GM21619 (cell line): ENCODE measurements around the gene ABI1.

Source experiments
- ATAC-seq: cut with Tn5 transposase; IDR thresholded peaks from one replicate; pipeline ENCODE4 v1.9.1; 2021; ENCODE audit not compliant: unreplicated experiment

ABI1 gene

DNA sequence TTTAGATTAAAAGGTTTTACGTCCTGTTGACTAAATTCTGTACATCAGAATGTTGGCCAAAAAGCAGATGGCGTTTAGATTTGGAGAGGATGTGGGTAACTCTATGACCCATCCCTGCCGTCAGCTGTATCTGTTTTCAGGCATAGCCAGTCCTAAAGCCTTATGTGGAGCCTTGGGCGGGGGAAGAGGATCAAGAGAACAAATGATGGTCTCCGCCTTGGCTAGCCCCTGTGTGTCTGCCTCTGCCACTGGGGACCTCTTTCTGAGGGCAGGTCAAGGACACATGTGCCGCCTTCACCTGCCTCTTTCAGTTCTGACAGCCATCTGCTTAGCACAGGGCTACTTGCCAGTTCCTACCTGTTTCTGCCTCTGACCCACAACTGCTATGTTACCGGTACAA, 139.2 kb downstream of the ABI1 start:
- ATAC-seq: no peak

DNA sequence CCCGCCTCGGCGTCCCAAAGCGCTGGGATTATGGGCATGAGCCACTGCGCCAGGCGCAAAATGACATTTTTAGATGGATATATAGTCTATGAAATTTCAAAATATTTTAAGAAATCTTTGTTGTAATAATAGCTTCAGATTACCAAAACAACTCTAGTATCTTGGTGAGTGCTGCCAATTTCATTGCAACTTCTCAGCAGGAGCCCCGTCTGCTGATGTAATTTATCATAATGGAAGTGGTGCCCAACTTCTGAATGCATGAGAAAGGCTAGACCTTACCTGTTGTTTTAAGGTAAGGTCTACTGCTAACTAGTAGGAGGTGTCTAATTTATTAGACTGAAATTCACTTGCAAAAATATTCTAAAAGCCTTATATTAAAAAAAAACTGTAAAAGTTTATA, 143.3 kb downstream of the ABI1 start:
- no peak for ATAC-seq

DNA sequence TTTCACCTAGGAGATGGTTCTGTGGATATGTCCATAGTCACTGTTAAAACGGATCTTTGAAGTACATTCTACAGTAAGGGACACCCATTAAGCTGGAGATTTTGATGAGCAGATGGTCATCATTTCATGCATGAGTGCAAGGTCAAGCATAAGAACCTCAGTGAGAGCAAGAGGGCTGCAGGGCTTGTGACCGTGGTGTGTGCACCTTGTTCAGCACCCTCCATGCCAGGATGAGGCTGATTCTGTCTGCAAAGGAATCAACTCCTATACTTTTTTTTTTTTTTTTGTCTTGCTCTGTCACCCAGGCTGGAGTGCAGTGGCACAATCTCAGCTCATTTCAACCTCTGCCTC, 145.6 kb downstream of the ABI1 start:
- no peak for ATAC-seq

DNA sequence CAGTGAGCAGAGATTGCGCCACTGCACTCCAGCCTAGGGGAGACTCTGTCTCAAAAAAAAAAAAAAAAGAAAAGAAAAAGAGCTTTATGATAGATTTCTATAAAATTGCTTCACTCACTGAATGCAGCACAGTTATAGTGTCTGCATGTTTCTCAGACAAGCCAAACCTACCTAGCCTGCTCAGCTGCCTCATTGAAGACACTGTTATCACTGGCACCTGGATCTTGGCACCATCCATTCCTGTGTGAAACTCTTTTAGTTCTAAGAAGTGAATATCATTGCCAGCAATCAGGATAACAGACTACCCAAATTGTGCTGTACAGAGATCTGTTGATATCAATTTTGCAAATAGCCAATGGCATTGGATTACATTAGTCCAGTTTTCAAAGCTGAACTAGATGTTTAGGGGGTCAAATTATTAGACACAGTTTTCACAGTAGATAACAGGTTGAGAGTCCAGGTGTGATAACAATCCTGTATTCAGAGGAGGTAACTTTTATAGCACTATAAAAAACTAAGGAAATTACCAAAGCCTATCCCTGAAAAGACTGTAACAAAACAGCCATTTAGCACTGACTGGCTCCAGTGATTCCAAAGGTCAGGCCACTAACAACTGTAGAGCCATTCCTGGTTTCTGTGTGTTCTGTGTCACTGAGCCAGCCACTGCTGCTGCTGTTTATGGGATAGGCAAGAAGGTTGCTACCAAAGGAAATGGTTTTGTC, 146.2 kb downstream of the ABI1 start:
- ATAC-seq: no peak

DNA sequence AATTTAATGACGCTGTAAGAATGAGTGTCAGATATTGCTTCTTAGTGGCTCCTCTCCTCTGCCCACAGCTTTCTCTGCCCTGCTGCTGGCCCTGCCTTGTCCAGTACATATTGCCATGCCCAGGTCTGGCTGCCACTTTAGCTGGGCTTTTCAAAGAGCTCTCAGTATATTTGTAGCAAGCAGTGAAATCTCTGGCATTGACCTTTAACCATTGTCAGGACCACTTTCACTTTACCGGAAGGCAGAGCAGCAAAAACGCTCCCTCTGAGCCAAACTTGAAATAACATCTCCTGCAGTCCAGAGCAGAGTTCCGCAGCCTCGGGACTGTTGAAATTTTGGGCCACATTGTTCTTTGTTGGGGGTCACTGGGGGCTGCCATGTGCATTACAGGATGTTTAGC, 149.4 kb downstream of the ABI1 start:
- ATAC-seq: no peak

DNA sequence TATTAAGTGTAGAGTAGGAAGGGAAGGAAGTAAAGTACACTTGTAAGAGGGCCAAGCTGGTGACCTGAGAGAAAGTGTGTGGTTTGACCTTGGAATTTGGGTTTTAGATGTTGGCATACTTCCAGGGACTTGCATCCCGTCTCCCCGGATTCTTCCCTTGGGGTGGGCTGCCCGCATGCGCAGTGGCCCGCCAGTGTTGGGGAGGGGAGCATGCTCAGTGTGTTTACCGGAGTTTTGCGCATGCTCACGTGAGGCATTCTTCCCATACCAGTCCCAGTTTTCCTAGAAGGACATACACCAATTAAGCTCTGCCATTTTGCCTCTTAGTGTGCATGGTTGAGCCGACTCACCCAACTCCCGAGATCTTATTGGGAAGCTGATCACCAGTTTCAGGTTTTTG, 153.8 kb downstream of the ABI1 start:
- ATAC-seq: no peak

DNA sequence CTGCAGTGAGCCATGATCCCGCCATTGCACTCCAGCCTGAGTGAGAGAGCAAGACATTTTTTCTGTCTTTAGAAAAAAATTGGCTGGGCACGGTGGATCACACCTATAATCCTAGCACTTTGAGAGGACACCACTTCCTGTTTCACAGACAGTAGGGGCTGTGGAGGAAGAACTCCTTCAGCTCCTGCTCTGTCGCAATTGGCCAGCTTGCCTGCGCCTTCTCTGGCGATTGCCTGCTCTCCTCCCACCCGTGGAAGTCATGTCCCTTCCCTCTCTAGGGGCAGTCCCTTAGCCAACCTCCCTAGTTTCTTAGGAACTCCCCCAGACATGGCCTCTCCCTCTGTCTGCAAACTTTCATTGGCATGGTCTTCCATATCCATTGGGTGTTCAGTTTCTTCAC, 154.6 kb downstream of the ABI1 start:
- ATAC-seq: no peak

DNA sequence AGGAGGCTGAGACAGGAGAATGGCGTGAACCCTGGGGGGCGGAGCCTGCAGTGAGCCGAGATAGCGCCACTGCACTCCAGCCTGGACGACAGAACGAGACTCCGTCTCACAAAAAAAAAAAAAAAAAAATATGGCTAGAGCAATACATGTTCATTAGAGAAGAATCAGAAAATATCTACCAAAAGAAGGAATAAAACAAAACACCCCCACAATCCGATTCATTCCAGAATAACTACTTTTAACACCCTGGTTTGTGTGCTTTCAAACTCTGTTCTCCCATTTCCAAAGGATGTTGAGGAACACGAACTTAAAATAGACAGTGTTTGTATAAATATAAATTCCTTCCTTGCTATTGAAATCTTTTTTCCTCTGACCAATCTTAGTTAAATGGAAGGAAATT, 156.8 kb downstream of the ABI1 start:
- no peak for ATAC-seq

DNA sequence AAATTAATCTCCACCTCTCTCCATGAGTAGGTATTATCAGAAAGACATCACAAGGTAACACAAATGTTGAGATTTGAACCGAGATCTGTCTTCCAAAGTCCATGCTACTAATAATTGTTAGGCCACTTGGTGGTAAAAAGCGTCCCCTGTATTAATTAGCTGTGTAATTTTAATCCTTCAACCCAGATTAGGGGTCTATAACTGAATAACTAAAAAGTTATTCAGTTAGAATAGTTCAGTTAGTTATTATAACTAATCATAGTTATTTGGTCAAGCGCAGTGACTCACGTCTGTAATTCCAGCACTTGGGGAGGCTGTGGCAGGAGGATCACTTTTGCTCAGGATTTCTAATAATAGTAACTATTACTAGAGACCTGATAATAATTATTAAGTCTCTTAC, 157.7 kb downstream of the ABI1 start:
- ATAC-seq: no peak

DNA sequence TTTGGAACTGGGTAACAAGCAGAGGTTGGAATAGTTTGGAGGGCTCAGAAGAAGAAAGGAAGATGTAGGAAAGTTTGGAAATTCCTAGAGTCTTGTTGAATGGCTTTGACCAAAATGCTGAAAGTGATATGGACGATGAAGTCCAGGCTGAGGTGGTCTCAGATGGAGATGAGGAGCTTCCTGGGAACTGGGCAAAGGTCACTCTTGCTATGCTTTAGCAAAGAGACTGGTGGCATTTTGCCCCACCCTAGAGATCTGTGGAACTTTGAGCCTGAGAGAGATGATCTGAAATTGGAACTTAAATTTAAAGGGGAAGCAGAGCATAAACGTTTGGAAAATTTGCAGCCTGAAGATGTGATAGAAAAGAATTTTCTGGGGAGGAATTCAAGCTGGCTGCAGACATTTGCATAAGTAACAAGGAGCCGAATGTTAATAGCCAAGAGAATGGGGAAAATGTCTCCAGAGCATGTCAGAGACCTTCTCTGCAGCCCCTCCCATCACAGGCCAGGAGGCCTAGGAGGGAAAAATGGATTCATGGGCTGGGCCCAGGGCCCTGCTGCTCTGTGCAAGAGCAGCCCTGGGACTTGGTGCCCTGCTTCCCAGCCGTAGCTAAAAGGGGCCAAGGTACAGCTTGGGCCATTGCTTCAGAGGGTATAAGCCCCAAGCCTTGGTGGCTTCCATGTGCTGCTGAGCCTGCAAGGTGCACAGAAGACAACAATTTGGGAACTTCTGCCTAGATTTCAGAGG, 159.7 kb downstream of the ABI1 start:
- ATAC-seq: no peak

DNA sequence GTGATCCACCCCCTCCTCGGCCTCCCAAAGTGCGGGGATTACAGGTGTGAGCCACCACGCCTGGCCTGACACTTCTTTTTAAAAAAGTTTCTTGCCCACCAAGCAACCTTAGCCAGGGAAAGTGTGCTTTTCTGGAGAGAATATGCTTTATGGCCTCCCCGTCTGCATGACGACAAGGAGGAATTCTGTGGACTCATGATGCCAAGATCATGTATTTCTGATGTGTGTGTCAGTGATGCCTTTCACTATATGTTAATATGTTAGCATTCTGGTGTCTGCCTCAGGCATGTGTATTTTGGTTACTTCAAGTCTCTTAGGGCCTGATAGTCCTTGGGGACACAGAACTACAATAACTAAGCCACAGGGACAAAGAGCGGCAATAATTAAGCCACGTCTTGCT, 161.1 kb downstream of the ABI1 start:
- ATAC-seq: no peak

DNA sequence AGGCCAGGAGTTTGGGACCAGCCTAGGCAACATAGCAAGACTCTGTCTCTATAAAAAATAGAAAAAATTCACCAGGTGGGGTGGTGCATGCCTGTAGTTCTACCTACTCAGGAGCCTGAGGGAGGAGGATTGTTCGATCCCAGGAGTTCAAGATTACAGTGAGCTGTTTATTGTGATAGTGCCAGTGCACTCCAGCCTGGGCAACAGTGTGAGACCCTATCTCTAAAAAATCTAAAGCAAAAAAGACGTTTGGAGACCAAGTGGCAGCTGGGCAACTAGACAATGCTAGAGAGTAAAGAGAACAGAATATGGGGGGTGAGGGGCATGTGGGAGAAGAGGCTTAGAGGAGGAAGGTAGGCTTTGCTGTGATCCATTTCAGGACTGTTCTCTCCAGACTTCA, 161.8 kb downstream of the ABI1 start:
- ATAC-seq: no peak

DNA sequence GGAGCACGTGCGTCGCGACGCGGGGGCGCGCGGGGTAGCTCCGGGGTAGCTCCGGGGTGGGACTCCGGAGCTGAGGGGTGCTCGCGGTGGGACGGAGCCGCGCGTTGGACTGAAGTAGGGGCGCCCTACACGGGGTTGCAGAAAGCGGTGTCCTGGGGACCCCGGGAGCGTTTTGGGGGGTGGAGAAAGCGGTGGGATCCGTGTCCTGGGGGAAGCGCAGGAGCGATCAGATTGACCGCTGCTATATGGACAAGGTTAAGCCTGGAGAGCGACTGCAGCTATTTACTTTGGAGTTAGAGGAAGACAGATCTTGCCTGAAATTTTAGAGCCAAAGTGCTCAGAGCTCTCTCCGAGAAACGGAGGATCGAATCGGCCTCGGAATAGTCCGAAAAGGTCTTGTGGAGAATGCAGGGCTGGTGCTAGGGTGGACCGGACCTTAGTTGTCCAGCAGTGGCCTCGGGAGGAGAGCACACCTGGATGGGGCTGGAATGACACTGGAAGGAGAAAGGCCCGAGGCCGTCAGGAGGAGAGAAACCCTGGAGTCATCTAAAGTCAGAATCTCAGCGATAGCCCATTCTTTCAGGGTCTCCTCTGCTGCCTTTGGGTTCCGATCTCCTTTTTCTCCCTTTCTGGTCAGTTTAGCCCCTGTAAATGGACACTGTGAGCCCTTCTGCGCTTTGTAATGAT, 162.7 kb downstream of the ABI1 start:
- no peak for ATAC-seq

DNA sequence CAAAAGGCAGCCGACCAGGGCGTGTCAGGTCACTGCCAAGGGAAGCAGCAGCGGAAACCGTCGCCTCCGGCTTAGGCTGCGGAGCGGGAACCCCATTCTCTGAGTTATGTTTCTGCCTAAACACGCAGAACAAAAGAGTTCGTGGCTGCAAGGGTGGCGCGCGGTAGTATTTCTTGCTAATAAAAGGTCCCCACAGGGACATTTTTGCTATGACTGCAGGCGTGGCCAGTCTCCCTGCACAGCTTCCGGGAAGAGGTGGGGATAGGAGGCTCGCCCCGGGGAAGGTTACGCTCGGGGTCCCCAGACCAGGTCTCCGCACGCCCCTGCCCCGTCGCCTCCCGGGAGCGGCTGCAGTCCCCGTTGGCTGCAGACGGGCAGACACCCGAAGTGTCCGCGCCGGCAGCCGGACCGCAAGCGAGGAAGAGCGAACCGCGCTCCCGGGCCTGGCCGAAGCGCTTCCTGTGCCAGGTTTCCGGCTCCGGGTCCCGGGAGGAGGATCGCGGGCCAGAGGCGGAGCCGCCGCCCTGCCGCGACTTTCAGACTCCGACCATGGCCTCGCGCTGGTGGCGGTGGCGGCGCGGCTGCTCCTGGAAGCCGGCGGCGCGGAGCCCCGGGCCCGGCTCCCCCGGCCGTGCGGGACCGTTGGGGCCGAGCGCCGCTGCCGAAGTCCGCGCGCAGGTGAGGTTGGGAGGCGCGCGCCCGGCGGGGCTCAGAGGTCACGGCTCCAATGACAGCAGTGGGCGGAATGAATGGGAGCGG, 163.4 kb downstream of the ABI1 start, which contains the start of gene PDSS1:
PDSS1 (plus strand) TSS at position 539 of the 759 bp plus-strand sequence; CDS start at position 550, 11 bp downstream.
- ATAC-seq: peak; percentile 79

DNA sequence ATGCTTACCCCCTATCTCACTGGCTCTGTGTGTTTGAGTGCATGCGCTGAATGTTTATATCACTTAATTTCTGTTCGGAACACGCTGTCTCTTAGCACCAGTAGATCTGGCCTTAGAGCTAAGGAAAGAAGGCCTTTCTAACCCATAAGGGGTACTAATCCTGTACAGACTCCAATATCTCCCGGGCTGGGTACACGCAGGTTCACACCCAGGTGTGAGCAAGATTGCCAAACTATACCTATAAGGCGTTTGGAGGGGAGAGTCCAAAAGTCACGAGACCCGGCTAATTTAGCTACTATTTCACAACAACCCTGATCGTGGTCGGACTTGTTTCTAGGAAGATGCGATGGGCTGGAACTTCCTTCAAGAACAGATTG, 164.0 kb downstream of the ABI1 start:
- peak; percentile 2 for ATAC-seq
